Liver (tissue), 9 donors: ENCODE measurements around the gene LDLRAD3. TPM values are rescaled to one million over a fixed set of nuclear protein-coding genes. Genes with fewer than 3 reads are reported as not detected.

Experiments used
- DNase-seq: peaks from one replicate; pipeline ENCODE4 v3.0.0-alpha.2; 2017; ENCODE audit warnings: low spot score
- H3K27ac ChIP-seq, 2 donors: one replicate each; pipeline ENCODE4 v1.7.0; 2013; ENCODE audit warnings: inconsistent platforms in 2 of 2, low read length in 2 of 2, control low read depth in 1 of 2, low read depth in 1 of 2, mild to moderate bottlenecking in 1 of 2
- H3K27me3 ChIP-seq, 4 donors: one replicate each; pipeline versions ENCODE4 v1.6.1 to v1.7.0; 2013; ENCODE audit warnings: low read length in 3 of 4, inconsistent platforms in 1 of 4, mild to moderate bottlenecking in 1 of 4, moderate library complexity in 1 of 4; ENCODE audit not compliant: control insufficient read depth in 4 of 4, insufficient read depth in 4 of 4
- H3K36me3 ChIP-seq, 4 donors: one replicate each; pipeline versions ENCODE4 v1.6.1 to v1.7.0; 2013; ENCODE audit warnings: low read length in 3 of 4, mild to moderate bottlenecking in 3 of 4, low read depth in 1 of 4, moderate library complexity in 1 of 4; ENCODE audit not compliant: control insufficient read depth in 4 of 4, insufficient read depth in 3 of 4
- H3K4me1 ChIP-seq, 4 donors: one replicate each; pipeline versions ENCODE4 v1.6.1 to v1.7.0; 2013; ENCODE audit warnings: low read length in 3 of 4, mild to moderate bottlenecking in 3 of 4, moderate library complexity in 1 of 4; ENCODE audit not compliant: control insufficient read depth in 4 of 4, insufficient read depth in 4 of 4
- H3K4me3 ChIP-seq, 3 donors: one replicate each; pipeline versions ENCODE4 v1.6.1 to v1.7.0; 2013; ENCODE audit warnings: low read length in 3 of 3, control low read depth in 1 of 3, low read depth in 1 of 3, mild to moderate bottlenecking in 1 of 3
- H3K9ac ChIP-seq, 2 donors: one replicate each; pipeline ENCODE4 v1.7.0; 2013; ENCODE audit warnings: low read length in 2 of 2, mild to moderate bottlenecking in 2 of 2, moderate library complexity in 2 of 2, control low read depth in 1 of 2, low read depth in 1 of 2
- H3K9me3 ChIP-seq, 4 donors: one replicate each; pipeline versions ENCODE4 v1.6.1 to v1.7.0; 2013; ENCODE audit warnings: low read length in 3 of 4; ENCODE audit not compliant: control insufficient read depth in 4 of 4
- ATF3 ChIP-seq: IDR thresholded peaks from 2 replicates; pipeline ENCODE4 v1.6.1; 2016; ENCODE audit warnings: antibody characterized with exemption
- CTCF ChIP-seq: fragments of 150-350 bp; IDR thresholded peaks from 2 replicates; pipeline ENCODE4 v1.5.1; 2017; ENCODE audit warnings: improper control_type of control experiment, low read depth, low read length; ENCODE audit not compliant: missing input control
- FOXA1 ChIP-seq: IDR thresholded peaks from 2 replicates; pipeline ENCODE4 v1.6.1; 2016; ENCODE audit warnings: antibody characterized with exemption
- FOXA2 ChIP-seq: IDR thresholded peaks from 2 replicates; pipeline ENCODE4 v1.6.1; 2016; ENCODE audit warnings: antibody characterized with exemption
- GABPA ChIP-seq, 2 donors: IDR thresholded peaks in 1 of 2; conservative IDR thresholded peaks in 1 of 2; 2 replicates each; pipeline ENCODE4 v1.6.1; 2016; ENCODE audit warnings: antibody characterized with exemption in 2 of 2, mild to moderate bottlenecking in 1 of 2, moderate library complexity in 1 of 2
- HNF4A ChIP-seq, 2 donors: conservative IDR thresholded peaks; 2 replicates each; pipeline ENCODE4 v1.6.1; 2016; ENCODE audit warnings: antibody characterized with exemption in 2 of 2, mild to moderate bottlenecking in 2 of 2
- HNF4G ChIP-seq: IDR thresholded peaks from 2 replicates; pipeline ENCODE4 v1.6.1; 2016; ENCODE audit warnings: antibody characterized with exemption
- JUND ChIP-seq, 2 donors: IDR thresholded peaks; 2 replicates each; pipeline ENCODE4 v1.6.1; 2016; ENCODE audit warnings: antibody characterized with exemption in 2 of 2
- MAX ChIP-seq: IDR thresholded peaks from 2 replicates; pipeline ENCODE4 v1.6.1; 2016; ENCODE audit warnings: antibody characterized with exemption
- NR2F2 ChIP-seq: IDR thresholded peaks from 2 replicates; pipeline ENCODE4 v1.6.1; 2016; ENCODE audit warnings: antibody characterized with exemption
- RAD21 ChIP-seq, 2 donors: IDR thresholded peaks; 2 replicates each; pipeline ENCODE4 v1.6.1; 2016; ENCODE audit warnings: antibody characterized with exemption in 2 of 2, mild to moderate bottlenecking in 2 of 2
- RXRA ChIP-seq, 2 donors: IDR thresholded peaks; 2 replicates each; pipeline ENCODE4 v1.6.1; 2017 to 2018; ENCODE audit warnings: antibody characterized with exemption in 2 of 2, mild to moderate bottlenecking in 1 of 2
- YY1 ChIP-seq: IDR thresholded peaks from 2 replicates; pipeline ENCODE4 v1.6.1; 2016; ENCODE audit warnings: antibody characterized with exemption, mild to moderate bottlenecking
- WGBS: extraction: QIAGEN DNeasy Blood & Tissue Kit; methylation state at CpG from one replicate; pipeline ENCODE4 v1.1.7; 2013; 5-methylcytosine and 5-hydroxymethylcytosine counted together
- polyA plus RNA-seq, 2 donors: library from polyadenylated mRNA; stranded (reverse) in 1 of 2; unstranded in 1 of 2; fragments of 200-250 nt in 1 of 2; fragments of >200 nt in 1 of 2; fragmentation: Nextera tagmentation in 1 of 2; extraction: Ambion mirVana in 1 of 2; gene quantifications; one replicate each; pipeline versions ENCODE4 v1.2.1 to v1.2.3, GENCODE V29; 2013 to 2015
- total RNA-seq, 2 donors: library from RNA; depleted of rRNA; stranded (reverse); fragments of >200 nt; gene quantifications; one replicate each; pipeline ENCODE4 v1.2.3, GENCODE V29; 2014
- donor health status: healthy.
- donor health status: healthy.
- donor health status: healthy.
- donor health status: healthy.
- donor health status: healthy.

LDLRAD3 gene
- total and polyA plus RNA-seq, 4 donors = 0.75 to 1.3 (median 0.93) TPM

- no peak overlapping the region for H3K27ac ChIP-seq
These were observed 272.3 kb downstream of the LDLRAD3 start for GRCh38 chr11:36216061-36216615.

GRCh38 chr11:36218283-36218921, 274.5 kb downstream of the LDLRAD3 start:
- Histone ChIP-seq H3K27ac (no peak overlapping the region), H3K4me3 (no peak overlapping the region), H3K4me1 (peaks cover 0 to 12% (median 6%) of the 10 kb centered on the region in 4 donors), H3K9me3 (peaks cover 0 to 3% (median 0%) of the 10 kb centered on the region in 4 donors), H3K27me3 (no peaks in the 10 kb centered on the region), H3K36me3 (no peaks in the 10 kb centered on the region), H3K9ac (no peak overlapping the region)
- no peak for DNase-seq
- 77% methylated on average over 4 of the region's 4 CpGs for WGBS
- TF ChIP-seq HNF4G (peak; percentile 36), RAD21 (IDR thresholded peaks at IDR 0.05) (no peak), RXRA (IDR thresholded peaks at IDR 0.05) (peak; percentile 32 to 63), GABPA (IDR thresholded peaks at IDR 0.05 in 1 of 2, conservative IDR thresholded peaks at IDR 0.05 in 1 of 2) (no peak), FOXA2 (peak; percentile 40), YY1 (peak; percentile 18), HNF4A (conservative IDR thresholded peaks at IDR 0.05) (peak; percentile 79 to 81), FOXA1 (no peak), ATF3 (peak; percentile 85), JUND (IDR thresholded peaks at IDR 0.05) (peak in 1 of 2 donors; percentile 69), CTCF (no peak), MAX (peak; percentile 39)

More at GRCh38 chr11:36216061-36216615, 272.3 kb downstream of the LDLRAD3 start:
- Histone ChIP-seq H3K36me3 (no peaks in the 10 kb centered on the region), H3K9me3 (peaks cover 0 to 3% (median 0%) of the 10 kb centered on the region in 4 donors), H3K4me3 (no peak overlapping the region), H3K27me3 (no peaks in the 10 kb centered on the region), H3K9ac (no peak overlapping the region), H3K4me1 (peaks cover 0 to 12% (median 6%) of the 10 kb centered on the region in 4 donors)
- WGBS = 90% methylated on average over 3 of the region's 3 CpGs
- DNase-seq = no peak
- no peak for TF ChIP-seq HNF4G
- no peak for TF ChIP-seq YY1
- TF ChIP-seq FOXA1 = no peak
- TF ChIP-seq NR2F2 = no peak

- no peak for DNase-seq
- H3K9ac ChIP-seq = no peak overlapping the region
- no peaks in the 10 kb centered on the region for H3K36me3 ChIP-seq
- H3K9me3 ChIP-seq = peaks cover 0 to 3% (median 0%) of the 10 kb centered on the region in 4 donors
- H3K4me3 ChIP-seq = no peak overlapping the region
- TF ChIP-seq HNF4A (conservative IDR thresholded peaks at IDR 0.05) (no peak), CTCF (no peak)
- peaks cover 0 to 12% (median 6%) of the 10 kb centered on the region in 4 donors for H3K4me1 ChIP-seq
- H3K27me3 ChIP-seq = no peaks in the 10 kb centered on the region
- H3K27ac ChIP-seq = no peak overlapping the region
These were observed 276.1 kb downstream of the LDLRAD3 start for GRCh38 chr11:36219996-36220395.
